ENCODE data around the gene FOXP2. TPM values are rescaled to one million over a fixed set of nuclear protein-coding genes. Genes with fewer than 3 reads are reported as not detected.

FOXP2 gene
- total and polyA plus RNA-seq, 2 of the 13 experiments (the other 11 are each of a cell fraction or from before 2014, with no cell fraction given) = 0.90 TPM; not detected in 1

DNA sequence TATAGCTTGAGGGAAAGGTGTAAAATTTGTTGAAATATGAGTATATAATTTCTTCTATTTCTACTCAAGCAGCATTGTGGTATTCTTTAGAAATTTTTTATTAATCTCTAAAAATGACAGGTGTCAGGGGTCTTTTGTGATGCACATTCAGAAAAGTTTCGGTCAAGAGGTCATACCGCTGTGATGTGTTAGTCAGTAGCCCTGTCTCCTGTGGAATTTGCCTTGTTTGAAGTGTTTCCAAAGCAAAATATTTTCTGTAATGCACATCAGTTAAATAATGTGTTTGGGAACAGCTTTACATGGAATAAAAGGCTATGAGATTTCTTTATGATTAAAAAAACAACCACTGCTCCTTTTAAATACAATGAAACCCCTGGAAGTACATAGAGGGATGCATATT, 35.8 kb downstream of the FOXP2 start:
- H3K27ac ChIP-seq (ENCODE audit: extremely low read length, insufficient read depth, low read length) = no peak overlapping the region
- ChIA-PET CTCF (ENCODE audit: low intra/inter-chr PET ratio, low total read pairs) (no interaction called here), POLR2A (no interaction called here)
- H3K79me2 ChIP-seq (ENCODE audit: insufficient read depth, low read length) = no peaks in the 10 kb centered on the region
- TF ChIP-seq ZNF136 (CRISPR knock-in tag; IDR thresholded peaks at IDR 0.05; ENCODE audit: low read depth) (no peak), MBD4 (IDR thresholded peaks at IDR 0.05; ENCODE audit: borderline replicate concordance, low read length) (no peak), ZNF510 (CRISPR knock-in tag; IDR thresholded peaks at IDR 0.05; ENCODE audit: low read depth) (no peak)
- TF ChIP-seq, protein P1, sequence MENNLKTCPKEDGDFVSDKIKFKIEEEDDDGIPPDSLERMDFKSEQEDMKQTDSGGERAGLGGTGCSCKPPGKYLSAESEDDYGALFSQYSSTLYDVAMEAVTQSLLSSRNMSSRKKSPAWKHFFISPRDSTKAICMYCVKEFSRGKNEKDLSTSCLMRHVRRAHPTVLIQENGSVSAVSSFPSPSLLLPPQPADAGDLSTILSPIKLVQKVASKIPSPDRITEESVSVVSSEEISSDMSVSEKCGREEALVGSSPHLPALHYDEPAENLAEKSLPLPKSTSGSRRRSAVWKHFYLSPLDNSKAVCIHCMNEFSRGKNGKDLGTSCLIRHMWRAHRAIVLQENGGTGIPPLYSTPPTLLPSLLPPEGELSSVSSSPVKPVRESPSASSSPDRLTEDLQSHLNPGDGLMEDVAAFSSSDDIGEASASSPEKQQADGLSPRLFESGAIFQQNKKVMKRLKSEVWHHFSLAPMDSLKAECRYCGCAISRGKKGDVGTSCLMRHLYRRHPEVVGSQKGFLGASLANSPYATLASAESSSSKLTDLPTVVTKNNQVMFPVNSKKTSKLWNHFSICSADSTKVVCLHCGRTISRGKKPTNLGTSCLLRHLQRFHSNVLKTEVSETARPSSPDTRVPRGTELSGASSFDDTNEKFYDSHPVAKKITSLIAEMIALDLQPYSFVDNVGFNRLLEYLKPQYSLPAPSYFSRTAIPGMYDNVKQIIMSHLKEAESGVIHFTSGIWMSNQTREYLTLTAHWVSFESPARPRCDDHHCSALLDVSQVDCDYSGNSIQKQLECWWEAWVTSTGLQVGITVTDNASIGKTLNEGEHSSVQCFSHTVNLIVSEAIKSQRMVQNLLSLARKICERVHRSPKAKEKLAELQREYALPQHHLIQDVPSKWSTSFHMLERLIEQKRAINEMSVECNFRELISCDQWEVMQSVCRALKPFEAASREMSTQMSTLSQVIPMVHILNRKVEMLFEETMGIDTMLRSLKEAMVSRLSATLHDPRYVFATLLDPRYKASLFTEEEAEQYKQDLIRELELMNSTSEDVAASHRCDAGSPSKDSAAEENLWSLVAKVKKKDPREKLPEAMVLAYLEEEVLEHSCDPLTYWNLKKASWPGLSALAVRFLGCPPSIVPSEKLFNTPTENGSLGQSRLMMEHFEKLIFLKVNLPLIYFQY (CRISPR knock-in tag; IDR thresholded peaks at IDR 0.05; ENCODE audit: borderline replicate concordance) = no peak
- TF ChIP-seq, protein P2, sequence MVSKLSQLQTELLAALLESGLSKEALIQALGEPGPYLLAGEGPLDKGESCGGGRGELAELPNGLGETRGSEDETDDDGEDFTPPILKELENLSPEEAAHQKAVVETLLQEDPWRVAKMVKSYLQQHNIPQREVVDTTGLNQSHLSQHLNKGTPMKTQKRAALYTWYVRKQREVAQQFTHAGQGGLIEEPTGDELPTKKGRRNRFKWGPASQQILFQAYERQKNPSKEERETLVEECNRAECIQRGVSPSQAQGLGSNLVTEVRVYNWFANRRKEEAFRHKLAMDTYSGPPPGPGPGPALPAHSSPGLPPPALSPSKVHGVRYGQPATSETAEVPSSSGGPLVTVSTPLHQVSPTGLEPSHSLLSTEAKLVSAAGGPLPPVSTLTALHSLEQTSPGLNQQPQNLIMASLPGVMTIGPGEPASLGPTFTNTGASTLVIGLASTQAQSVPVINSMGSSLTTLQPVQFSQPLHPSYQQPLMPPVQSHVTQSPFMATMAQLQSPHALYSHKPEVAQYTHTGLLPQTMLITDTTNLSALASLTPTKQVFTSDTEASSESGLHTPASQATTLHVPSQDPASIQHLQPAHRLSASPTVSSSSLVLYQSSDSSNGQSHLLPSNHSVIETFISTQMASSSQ (IDR thresholded peaks at IDR 0.05; ENCODE audit: low read depth) = no peak
- TF ChIP-seq, protein P2 (CRISPR knock-in tag; IDR thresholded peaks at IDR 0.05; ENCODE audit: borderline replicate concordance) = no peak
- H3K9ac ChIP-seq (ENCODE audit: insufficient read depth, low read depth, low read length) = no peak overlapping the region
- H3K4me3 ChIP-seq (replicated peaks in 1 of 3; ENCODE audit: insufficient read depth in 1 of 3, low read depth in 2 of 3, low read length in 3 of 3) = no peak overlapping the region
- DNase-seq (ENCODE audit: low spot score) = no peak
- H3K4me1 ChIP-seq (ENCODE audit: insufficient read depth, low read length) = no peaks in the 10 kb centered on the region
- H3K9me3 ChIP-seq (ENCODE audit: low read length) = no peaks in the 10 kb centered on the region
- H4K20me1 ChIP-seq (ENCODE audit: insufficient read depth, low read length) = no peaks in the 10 kb centered on the region
- WGBS (ENCODE audit: low lambda C conversion rate) = 8% methylated on average over 2 of the region's 2 CpGs
- H3K36me3 ChIP-seq (replicated peaks in 1 of 2; ENCODE audit: control insufficient read depth in 1 of 2, insufficient read depth in 2 of 2, low read length in 2 of 2) = no peaks in the 10 kb centered on the region
- H2AFZ ChIP-seq (ENCODE audit: low read length) = no peak overlapping the region
- intact Hi-C loops (cut with micrococcal nuclease; ENCODE audit: unreplicated experiment) (no loop called here), in situ Hi-C loops (cut with HindIII; ENCODE audit: extremely low pct_ligation_motif_present, low pct_unique_long_range_greater_than_20kb) (no loop called here)
- H3K27me3 ChIP-seq (ENCODE audit: control insufficient read depth in 1 of 2, insufficient read depth in 2 of 2, low read length in 2 of 2) = no peaks in the 10 kb centered on the region
- no peak for FAIRE-seq
- no peak overlapping the region for H3K4me2 ChIP-seq (ENCODE audit: low read depth, low read length)
- BruUV-seq (replicated peaks) = no TSS peak
- ATAC-seq = no peak
